WTC11 (cell line): ENCODE results near the gene THSD7B. TPM values are rescaled to one million over a fixed set of nuclear protein-coding genes. Genes with fewer than 3 reads are reported as not detected.
A peak's percentile ranks its signal among the peaks of the same experiment; 100 is the strongest.

Source experiments
- ATAC-seq: fragments of 200-7000 bp; cut with Tn5 transposase; 2 replicates; pipeline ENCODE4 v1.10.0; 2021; ENCODE audit warnings: mild to moderate bottlenecking, moderate library complexity
- CTCF ChIA-PET: fragments of 300-600 bp; sonication (Branson Sonifier 250); formaldehyde crosslinking; loops from one replicate; lab custom pipeline; 2021; ENCODE audit warnings: antibody characterized with exemption; lab: Charles Lee
- POLR2A ChIA-PET: fragments of 350-600 bp; sonication (Branson Sonifier 250); formaldehyde crosslinking; loops from one replicate; lab custom pipeline; 2021; ENCODE audit warnings: antibody characterized with exemption; lab: Charles Lee
- DNase-seq: peaks from one replicate; pipeline ENCODE4 v3.0.0; 2021; ENCODE audit warnings: low spot score
- H3K27ac Mint-ChIP-seq: 2 replicates; pipeline ENCODE4 v1.8.0; 2021; ENCODE audit warnings: mixed read lengths
- H3K27me3 Mint-ChIP-seq: 2 replicates; pipeline ENCODE4 v1.8.0; 2021; ENCODE audit warnings: low read depth, mild to moderate bottlenecking, moderate library complexity, mixed read lengths
- H3K36me3 Mint-ChIP-seq: 2 replicates; pipeline ENCODE4 v1.8.0; 2021; ENCODE audit warnings: mixed read lengths
- H3K4me1 Mint-ChIP-seq: 2 replicates; pipeline ENCODE4 v1.8.0; 2022; ENCODE audit warnings: mixed read lengths
- H3K4me3 Mint-ChIP-seq: 2 replicates; pipeline ENCODE4 v1.8.0; 2021; ENCODE audit warnings: mild to moderate bottlenecking, moderate library complexity, mixed read lengths
- H3K9me3 Mint-ChIP-seq: 2 replicates; pipeline ENCODE4 v1.8.0; 2021; ENCODE audit warnings: mixed read lengths
- AR ChIP-seq: fragments of 250-450 bp; sonication (Bioruptor Pico); IDR thresholded peaks from 2 replicates; pipeline ENCODE4 v1.9.0; 2021; ENCODE audit warnings: mild to moderate bottlenecking
- FOXJ3 ChIP-seq: sonication (generic); formaldehyde crosslinking; IDR thresholded peaks from 2 replicates; pipeline ENCODE4 v1.9.0; 2021; ENCODE audit warnings: missing genetic modification reagents, mild to moderate bottlenecking, borderline replicate concordance
- FOXP1 ChIP-seq: sonication (generic); formaldehyde crosslinking; IDR thresholded peaks from 2 replicates; pipeline ENCODE4 v1.8.0; 2022; ENCODE audit warnings: missing genetic modification reagents, mild to moderate bottlenecking, moderate library complexity, borderline replicate concordance
- HMGXB4 ChIP-seq: sonication (generic); formaldehyde crosslinking; IDR thresholded peaks from 2 replicates; pipeline ENCODE4 v1.8.1; 2023; ENCODE audit warnings: mild to moderate bottlenecking, moderate library complexity, missing genetic modification reagents
- IRF2 ChIP-seq: sonication (generic); formaldehyde crosslinking; IDR thresholded peaks from 2 replicates; pipeline ENCODE4 v1.8.0; 2022; ENCODE audit warnings: low read depth, missing genetic modification reagents, borderline replicate concordance
- JAZF1 ChIP-seq: fragments of 250-450 bp; sonication (Bioruptor Pico); IDR thresholded peaks from 2 replicates; pipeline ENCODE4 v1.9.0; 2021; ENCODE audit warnings: moderate library complexity, mild to moderate bottlenecking, inconsistent platforms
- MYBL2 ChIP-seq: sonication (generic); formaldehyde crosslinking; IDR thresholded peaks from 2 replicates; pipeline ENCODE4 v1.8.1; 2023; ENCODE audit warnings: mild to moderate bottlenecking, moderate library complexity, missing genetic modification reagents
- NFATC4 ChIP-seq: fragments of 250-450 bp; sonication (Bioruptor Pico); IDR thresholded peaks from 2 replicates; pipeline ENCODE4 v1.9.0; 2021; ENCODE audit warnings: mild to moderate bottlenecking
- RORB ChIP-seq: fragments of 250-450 bp; sonication (Bioruptor Pico); IDR thresholded peaks from 2 replicates; pipeline ENCODE4 v1.9.0; 2021; ENCODE audit warnings: mild to moderate bottlenecking
- SP1 ChIP-seq: sonication (generic); formaldehyde crosslinking; conservative IDR thresholded peaks from 2 replicates; pipeline ENCODE4 v1.8.1; 2022; ENCODE audit warnings: missing genetic modification reagents
- TCF7 ChIP-seq: sonication (generic); formaldehyde crosslinking; IDR thresholded peaks from 2 replicates; pipeline ENCODE4 v1.8.0; 2022; ENCODE audit warnings: mild to moderate bottlenecking, low read depth, missing genetic modification reagents, moderate library complexity
- TP53 ChIP-seq: sonication (generic); formaldehyde crosslinking; IDR thresholded peaks from 2 replicates; pipeline ENCODE4 v1.8.1; 2023; ENCODE audit warnings: mild to moderate bottlenecking, missing genetic modification reagents
- USF1 ChIP-seq: sonication (generic); formaldehyde crosslinking; IDR thresholded peaks from 2 replicates; pipeline ENCODE4 v1.8.0; 2022; ENCODE audit warnings: mild to moderate bottlenecking, missing genetic modification reagents
- ZBTB43 ChIP-seq: sonication (generic); formaldehyde crosslinking; IDR thresholded peaks from 2 replicates; pipeline ENCODE4 v1.8.1; 2023; ENCODE audit warnings: mild to moderate bottlenecking, missing genetic modification reagents
- ZMAT4 ChIP-seq: fragments of 250-450 bp; sonication (Bioruptor Pico); IDR thresholded peaks from 2 replicates; pipeline ENCODE4 v1.9.0; 2021; ENCODE audit warnings: mild to moderate bottlenecking
- ZNF121 ChIP-seq: sonication (generic); formaldehyde crosslinking; IDR thresholded peaks from 2 replicates; pipeline ENCODE4 v1.8.0; 2023; ENCODE audit warnings: missing genetic modification reagents
- ZNF232 ChIP-seq: sonication (generic); formaldehyde crosslinking; IDR thresholded peaks from 2 replicates; pipeline ENCODE4 v1.8.0; 2022; ENCODE audit warnings: mild to moderate bottlenecking, missing genetic modification reagents
- ZNF281 ChIP-seq: sonication (generic); formaldehyde crosslinking; IDR thresholded peaks from 2 replicates; pipeline ENCODE4 v1.8.0; 2023; ENCODE audit warnings: mild to moderate bottlenecking, missing genetic modification reagents
- ZNF425 ChIP-seq: fragments of 250-450 bp; sonication (Bioruptor Pico); conservative IDR thresholded peaks from 2 replicates; pipeline ENCODE4 v1.9.0; 2021; ENCODE audit warnings: mild to moderate bottlenecking
- total RNA-seq: library from RNA; stranded (reverse); gene quantifications from 3 replicates; pipeline ENCODE4 v1.2.3, GENCODE V29; 2021

The THSD7B gene
- total RNA-seq, 1 experiment from 2014 or later: 2.9 TPM

GRCh38 chr2:136901732-136902131 lies 136.4 kb downstream of the THSD7B start:
- ChIA-PET CTCF (no interaction called here), POLR2A (no interaction called here)
- ATAC-seq: no peak
- Mint-ChIP-seq H3K36me3 (peaks cover 11% of the 10 kb centered on the region; the same call in 1 of the 2 replicates), H3K4me1 (peaks cover 14% of the 10 kb centered on the region), H3K27me3 (no peaks in the 10 kb centered on the region), H3K27ac (no peak overlapping the region), H3K9me3 (peaks cover 24% of the 10 kb centered on the region), H3K4me3 (no peak overlapping the region)
- TF ChIP-seq RORB (no peak), MYBL2 (CRISPR knock-in tag) (no peak), IRF2 (CRISPR knock-in tag) (no peak), ZNF121 (no peak), ZNF281 (CRISPR knock-in tag) (no peak), FOXP1 (no peak), ZMAT4 (CRISPR knock-in tag) (no peak), NFATC4 (CRISPR knock-in tag) (no peak), SP1 (no peak), ZNF425 (CRISPR knock-in tag) (no peak), USF1 (CRISPR knock-in tag) (no peak), HMGXB4 (no peak), FOXJ3 (no peak)
- no peak for DNase-seq

- no peaks in the 10 kb centered on the region for H3K27me3 Mint-ChIP-seq
- DNase-seq (no peak), ATAC-seq (peak; percentile 80)
- no peaks in the 10 kb centered on the region for H3K36me3 Mint-ChIP-seq
- H3K27ac Mint-ChIP-seq: no peak overlapping the region
- ChIA-PET POLR2A (no interaction called here), CTCF (no interaction called here)
- H3K4me1 Mint-ChIP-seq: peaks cover 23% of the 10 kb centered on the region
- peaks cover 14% of the 10 kb centered on the region for H3K9me3 Mint-ChIP-seq
- no peak overlapping the region for H3K4me3 Mint-ChIP-seq
- TF ChIP-seq ZNF281 (CRISPR knock-in tag) (no peak), JAZF1 (CRISPR knock-in tag) (no peak), TCF7 (CRISPR knock-in tag) (no peak), AR (CRISPR knock-in tag) (no peak), ZBTB43 (CRISPR knock-in tag) (no peak), ZNF232 (no peak), TP53 (CRISPR knock-in tag) (no peak)
Observed at GRCh38 chr2:136905779-136906178, 140.4 kb downstream of the THSD7B start.
